Endothelial cell of umbilical vein (primary cell): ENCODE data around the gene D2HGDH. TPM values are rescaled to one million over a fixed set of nuclear protein-coding genes. Genes with fewer than 3 reads are reported as not detected.

Experiments
- BruUV-seq: library from RNA; stranded (reverse); fragments of 400-500 nt; replicated peaks from 2 replicates; lab custom pipeline; 2021; lab: Mats Ljungman, UMichigan
- CTCF ChIA-PET: fragments of 300-600, 350-600 bp; sonication (Branson Sonifier 250); formaldehyde crosslinking; loops from one replicate; lab custom pipeline; 2021; ENCODE audit warnings: antibody characterized with exemption, inconsistent platforms; lab: Charles Lee
- POLR2A ChIA-PET: fragments of 300-600, 350-600 bp; sonication (Branson Sonifier 250); formaldehyde crosslinking; loops from one replicate; lab custom pipeline; 2021; ENCODE audit warnings: antibody characterized with exemption, inconsistent platforms; lab: Charles Lee
- DNase-seq: peaks from one replicate; pipeline ENCODE4 v3.0.0-alpha.2; 2011; ENCODE audit warnings: low read depth, low spot score
- FAIRE-seq: peaks from 2 replicates; lab custom pipeline; 2011; peaks lifted over from hg19 to GRCh38; lab: Jason Lieb, UNC
- H2AFZ ChIP-seq: 2 replicates; pipeline ENCODE4 v1.6.0; 2012; ENCODE audit warnings: low read depth, low read length, control low read depth, inconsistent platforms
- H3K27ac ChIP-seq: 2 replicates; pipeline ENCODE4 v1.5.1; 2011; ENCODE audit warnings: low read depth, mild to moderate bottlenecking, control low read depth, low read length, moderate library complexity; ENCODE audit not compliant: insufficient read depth
- H3K27me3 ChIP-seq, 2 experiments: 2 replicates each; pipeline versions ENCODE4 v1.6.0 to v1.6.1; 2011; ENCODE audit warnings: low read length in 2 of 2, mixed read lengths in 1 of 2; ENCODE audit not compliant: control insufficient read depth in 2 of 2, insufficient read depth in 2 of 2
- H3K36me3 ChIP-seq, 2 experiments: 2 replicates in 1 of 2; 3 replicates in 1 of 2; pipeline ENCODE4 v1.5.1; 2011; ENCODE audit warnings: low read length in 2 of 2, mild to moderate bottlenecking in 1 of 2, moderate library complexity in 1 of 2; ENCODE audit not compliant: control insufficient read depth in 2 of 2, insufficient read depth in 2 of 2; ENCODE audit errors: extremely low read depth in 1 of 2
- H3K4me1 ChIP-seq: 3 replicates; pipeline ENCODE4 v1.5.1; 2011; ENCODE audit warnings: mild to moderate bottlenecking, low read length; ENCODE audit not compliant: control insufficient read depth, insufficient read depth; ENCODE audit errors: extremely low read depth
- H3K4me2 ChIP-seq: 2 replicates; pipeline ENCODE4 v1.6.1; 2011; ENCODE audit warnings: low read length, control low read depth, mixed read lengths; ENCODE audit not compliant: insufficient read depth
- H3K4me3 ChIP-seq, 3 experiments: fragments of 200-600 bp in 1 of 3; sonication (generic), shearing (Covaris generic) in 1 of 3; replicated peaks in 1 of 3; 2 replicates each; pipeline ENCODE4 v1.5.1; 2011 to 2016; ENCODE audit warnings: control low read depth in 3 of 3, low read length in 3 of 3, mild to moderate bottlenecking in 2 of 3, inconsistent platforms in 1 of 3, low read depth in 1 of 3, moderate library complexity in 1 of 3; ENCODE audit not compliant: insufficient read depth in 1 of 3
- H3K79me2 ChIP-seq: 2 replicates; pipeline ENCODE4 v1.6.0; 2012; ENCODE audit warnings: low read length, inconsistent platforms; ENCODE audit not compliant: control insufficient read depth, insufficient read depth
- H3K9ac ChIP-seq: replicated peaks from 2 replicates; pipeline ENCODE3; 2011; ENCODE audit warnings: low read length, control low read depth; ENCODE audit not compliant: insufficient read depth; ENCODE audit errors: extremely low read depth
- H3K9me1 ChIP-seq: replicated peaks from 3 replicates; pipeline ENCODE4 v1.6.0; 2011; ENCODE audit warnings: mild to moderate bottlenecking, low read length; ENCODE audit not compliant: control insufficient read depth, insufficient read depth; ENCODE audit errors: extremely low read depth
- H3K9me3 ChIP-seq: replicated peaks from 2 replicates; pipeline ENCODE4 v1.5.1; 2012; ENCODE audit warnings: low read length, inconsistent platforms; ENCODE audit not compliant: control insufficient read depth, insufficient read depth
- H4K20me1 ChIP-seq: replicated peaks from 2 replicates; pipeline ENCODE3; 2011; ENCODE audit warnings: mild to moderate bottlenecking, low read length; ENCODE audit not compliant: control insufficient read depth, insufficient read depth; ENCODE audit errors: extremely low read depth
- CTCF ChIP-seq, 2 donors: IDR thresholded peaks; 1 replicate in 1 of 2; 2 replicates in 1 of 2; pipeline ENCODE4 v1.5.1; 2011; ENCODE audit warnings: low read length in 2 of 2, mild to moderate bottlenecking in 2 of 2, moderate library complexity in 2 of 2, control low read depth in 1 of 2, inconsistent platforms in 1 of 2, low read depth in 1 of 2; ENCODE audit not compliant: insufficient read depth in 1 of 2; ENCODE audit errors: extremely low read depth in 1 of 2
- EZH2 ChIP-seq: IDR thresholded peaks from 2 replicates; pipeline ENCODE4 v1.6.1; 2012; ENCODE audit warnings: borderline replicate concordance, low read depth, mild to moderate bottlenecking, moderate library complexity, low read length, inconsistent platforms; ENCODE audit not compliant: severe bottlenecking
- FOS ChIP-seq: IDR thresholded peaks from 2 replicates; pipeline ENCODE4 v1.6.1; 2011; ENCODE audit warnings: mild to moderate bottlenecking, low read length, moderate library complexity, borderline replicate concordance; ENCODE audit not compliant: insufficient read depth
- GATA2 ChIP-seq: IDR thresholded peaks from 2 replicates; pipeline ENCODE4 v1.7.0; 2011; ENCODE audit warnings: low read depth, mild to moderate bottlenecking, moderate library complexity, mixed read lengths, low read length; ENCODE audit not compliant: insufficient read length, insufficient read depth
- JUN ChIP-seq: IDR thresholded peaks from 2 replicates; pipeline ENCODE4 v1.6.1; 2011; ENCODE audit warnings: borderline replicate concordance, low read depth; ENCODE audit not compliant: insufficient read length, insufficient read depth
- MYC ChIP-seq: IDR thresholded peaks from one replicate; pipeline ENCODE4 v1.6.1; 2011; ENCODE audit warnings: mild to moderate bottlenecking, low read depth, low read length
- POLR2A ChIP-seq: IDR thresholded peaks from 2 replicates; pipeline ENCODE4 v1.6.1; 2012; ENCODE audit warnings: low read depth, mild to moderate bottlenecking, control low read depth, low read length
- POLR2AphosphoS5 ChIP-seq: IDR thresholded peaks from 2 replicates; pipeline ENCODE4 v1.6.1; 2012; ENCODE audit warnings: low read depth, mild to moderate bottlenecking, control low read depth, low read length, moderate library complexity; ENCODE audit not compliant: insufficient read depth
- dilution Hi-C: fragments of 300-500 bp; cut with MboI; formaldehyde crosslinking; loops from one replicate; pipeline ENCODE4 v1.15.0; 2019; ENCODE audit warnings: low sequenced_read_pairs; ENCODE audit not compliant: extremely low pct_ligation_motif_present
- intact Hi-C: fragments of 100-400 bp; cut with micrococcal nuclease; formaldehyde crosslinking; loops from one replicate; pipeline ENCODE4 v1.10.0; 2022
- polyA plus RNA-seq, 4 experiments: library from polyadenylated mRNA; depleted of rRNA in 3 of 4; stranded (reverse) in 3 of 4; unstranded in 1 of 4; fragments of >200 nt; gene quantifications; 2 replicates each; pipeline versions ENCODE4 v1.2.1 to v1.2.3, GENCODE V29; 2011 to 2012; ENCODE audit warnings: missing spikeins in 1 of 4
- total RNA-seq: library from RNA; stranded (reverse); gene quantifications from 2 replicates; pipeline ENCODE4 v1.2.3, GENCODE V29; 2021
- TF ChIP-seq, protein P1 (sequence below): IDR thresholded peaks from 2 replicates; pipeline ENCODE4 v1.6.1; 2011; ENCODE audit not compliant: insufficient read depth, insufficient read length

Gene D2HGDH
- total and polyA plus RNA-seq, 2 donors (not counting 3 experiments of a cell fraction or from before 2014, with no cell fraction given): 22.3 TPM

GRCh38 chr2:241739177-241739576 is 4.7 kb downstream of the D2HGDH start:
- Histone ChIP-seq H3K27me3 (no peaks in the 10 kb centered on the region), H3K36me3 (peaks cover 2 to 7% of the 10 kb centered on the region in 2 experiments), H3K79me2 (no peaks in the 10 kb centered on the region), H3K4me1 (peaks cover 10% of the 10 kb centered on the region), H2AFZ (no peak overlapping the region), H3K4me3 (no peak overlapping the region), H3K9me1 (no peaks in the 10 kb centered on the region), H3K9ac (no peak overlapping the region), H3K27ac (no peak overlapping the region), H3K9me3 (no peaks in the 10 kb centered on the region), H3K4me2 (no peak overlapping the region), H4K20me1 (no peaks in the 10 kb centered on the region)
- DNase-seq (no peak), FAIRE-seq (no peak)
- dilution Hi-C loops (no loop called here), intact Hi-C loops (loop anchor here (5.0 kb wide), 1 partner anchor 382 kb away; the partner anchor contains the start of gene FARP2)
- POLR2A ChIA-PET: no interaction called here
- CTCF ChIA-PET: interaction anchor here (1.1 to 1.2 kb wide), 2 partner anchors 129 to 139 kb away, joined by 3 read pairs; no protein-coding TSS in a partner anchor
- no TSS peak for BruUV-seq
- TF ChIP-seq POLR2AphosphoS5: no peak
- no peak for TF ChIP-seq POLR2A
- TF ChIP-seq, protein P1, sequence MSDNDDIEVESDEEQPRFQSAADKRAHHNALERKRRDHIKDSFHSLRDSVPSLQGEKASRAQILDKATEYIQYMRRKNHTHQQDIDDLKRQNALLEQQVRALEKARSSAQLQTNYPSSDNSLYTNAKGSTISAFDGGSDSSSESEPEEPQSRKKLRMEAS: no peak
- no peak for TF ChIP-seq CTCF (IDR thresholded peaks at IDR 0.05; ENCODE audit: extremely low read depth in 1 of 2, insufficient read depth in 1 of 2, low read depth in 1 of 2, low read length in 2 of 2)

DNA sequence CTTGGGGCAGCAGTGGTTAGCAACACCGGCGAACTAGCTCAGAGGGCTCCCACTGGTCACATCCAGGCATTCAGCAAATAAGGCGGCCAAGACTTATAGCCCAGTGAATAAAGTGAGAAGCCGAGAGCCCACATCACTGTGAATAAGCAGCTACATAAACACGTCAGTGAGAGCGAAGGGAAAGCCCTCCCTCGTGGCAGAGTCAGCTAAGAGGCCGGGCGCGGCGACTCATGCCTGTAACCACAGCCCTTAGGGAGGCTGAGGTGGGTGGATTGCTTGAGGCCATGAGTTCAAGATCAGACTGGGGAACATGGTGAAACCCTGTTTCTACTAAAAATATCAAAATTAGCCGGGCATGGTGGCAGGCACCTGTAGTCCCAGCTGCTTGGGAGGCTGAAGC is 5.2 kb downstream of the D2HGDH start:
- Histone ChIP-seq H3K27me3 (no peaks in the 10 kb centered on the region), H3K9ac (no peak overlapping the region), H3K27ac (no peak overlapping the region), H4K20me1 (no peaks in the 10 kb centered on the region), H3K9me3 (no peaks in the 10 kb centered on the region), H3K4me2 (no peak overlapping the region), H2AFZ (no peak overlapping the region), H3K9me1 (no peaks in the 10 kb centered on the region), H3K36me3 (peaks cover 2 to 12% of the 10 kb centered on the region in 2 experiments), H3K79me2 (no peaks in the 10 kb centered on the region), H3K4me3 (no peak overlapping the region), H3K4me1 (peaks cover 10% of the 10 kb centered on the region)
- DNase-seq (no peak), FAIRE-seq (no peak)
- TF ChIP-seq JUN (no peak), POLR2AphosphoS5 (no peak), EZH2 (no peak), GATA2 (no peak), MYC (no peak), FOS (no peak), POLR2A (no peak), CTCF (IDR thresholded peaks at IDR 0.05; ENCODE audit: extremely low read depth in 1 of 2, insufficient read depth in 1 of 2, low read depth in 1 of 2, low read length in 2 of 2) (no peak)
- TF ChIP-seq, protein P1: no peak
- no TSS peak for BruUV-seq
- ChIA-PET POLR2A (no interaction called here), CTCF (interaction anchor here (1.1 to 1.2 kb wide), 3 partner anchors 25 to 139 kb away, joined by 3 read pairs; no protein-coding TSS in a partner anchor)
- intact Hi-C loops: loop anchor here (5.0 kb wide), 1 partner anchor 382 kb away; the partner anchor contains the start of gene FARP2
- dilution Hi-C loops: no loop called here
